Measurements from ENCODE around the gene KCTD14.

- TF ChIP-seq POLR2A (IDR thresholded peaks at IDR 0.05; ENCODE audit: extremely low read depth, insufficient read length) (no peak), CTCF (IDR thresholded peaks at IDR 0.05; ENCODE audit: low read depth, low read length) (no peak)
Observed at GRCh38 chr11:78063440-78064181, 40.5 kb upstream of the KCTD14 start, which contains the start of gene THRSP.
